GM18873 (cell line): Measurements from ENCODE around the gene TTC28.

ENCODE experiments used
- ATAC-seq: cut with Tn5 transposase; IDR thresholded peaks from one replicate; pipeline ENCODE4 v1.9.1; 2021; ENCODE audit warnings: mild to moderate bottlenecking, moderate library complexity, moderate number of reproducible peaks; ENCODE audit not compliant: unreplicated experiment, low FRiP score

The TTC28 gene

GRCh38 chr22:28449041-28449440, 230.6 kb downstream of the TTC28 start:
- no peak for ATAC-seq

GRCh38 chr22:28448625-28449024, 231.0 kb downstream of the TTC28 start:
- ATAC-seq = no peak

- ATAC-seq = no peak
Observed at GRCh38 chr22:28444659-28445058, 235.0 kb downstream of the TTC28 start.

GRCh38 chr22:28443526-28443876, 236.1 kb downstream of the TTC28 start:
- no peak for ATAC-seq

DNA sequence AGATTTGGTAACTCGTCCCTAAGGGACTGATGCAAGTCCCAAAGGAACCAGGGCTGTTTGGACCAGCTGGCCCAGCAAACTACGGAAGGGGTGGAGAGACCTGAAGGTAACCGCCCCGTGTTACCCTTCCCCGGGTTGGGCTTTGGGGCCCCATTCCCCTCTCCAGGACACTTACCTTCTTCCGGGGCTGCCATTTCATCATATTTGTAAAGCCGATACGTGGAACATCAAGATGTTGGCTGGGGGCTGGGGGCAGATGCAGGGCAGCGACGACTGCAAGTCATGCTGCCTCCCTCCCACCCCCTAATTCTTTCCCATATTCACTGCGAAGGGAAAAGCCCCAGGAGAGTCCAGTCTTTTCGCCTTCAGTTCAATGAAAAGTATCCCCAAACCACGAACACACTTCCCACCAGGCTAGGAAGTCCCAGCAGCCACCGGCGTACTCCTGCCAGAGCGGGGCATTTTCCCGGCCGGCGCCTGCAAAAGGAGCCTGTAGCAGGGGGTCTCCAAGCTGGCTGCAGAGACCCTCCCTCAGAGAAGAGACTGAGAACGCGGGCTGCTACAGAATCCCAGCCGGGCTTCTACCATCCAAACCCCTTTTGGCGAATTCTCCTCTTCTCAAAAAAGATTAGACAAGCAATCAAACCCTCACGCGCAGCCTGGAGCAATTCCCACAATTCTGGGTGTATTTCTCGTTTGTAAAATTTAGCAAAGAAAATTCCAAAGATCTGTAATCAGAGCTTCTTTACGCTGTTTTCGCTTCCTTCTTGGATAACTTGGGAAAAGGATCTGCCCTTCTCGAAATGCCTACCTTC, 236.7 kb downstream of the TTC28 start:
- ATAC-seq = no peak

DNA sequence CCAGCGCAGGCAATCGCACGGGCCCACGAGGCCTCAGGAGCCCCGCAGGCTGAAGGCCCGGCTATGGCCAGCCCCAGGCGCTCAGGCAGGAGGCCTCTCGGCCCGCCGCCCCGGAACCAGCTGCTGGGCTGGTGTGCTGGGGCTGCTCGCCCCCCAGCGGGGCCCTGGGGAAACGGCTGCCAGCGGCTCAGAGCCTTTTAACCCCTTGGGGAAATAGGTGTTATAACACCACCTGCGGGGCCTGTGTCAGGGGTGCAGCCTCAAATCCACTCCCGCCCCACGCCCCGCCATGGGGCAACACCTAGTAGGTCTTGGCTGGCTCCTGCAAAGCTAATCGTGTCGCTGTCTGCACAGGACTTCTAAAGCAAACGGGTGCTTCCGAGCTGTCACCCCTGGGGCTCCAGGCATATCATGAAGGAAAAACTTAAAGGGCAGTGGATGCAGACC, 237.4 kb downstream of the TTC28 start:
- ATAC-seq = no peak

GRCh38 chr22:28441720-28442263, 237.8 kb downstream of the TTC28 start:
- no peak for ATAC-seq

DNA sequence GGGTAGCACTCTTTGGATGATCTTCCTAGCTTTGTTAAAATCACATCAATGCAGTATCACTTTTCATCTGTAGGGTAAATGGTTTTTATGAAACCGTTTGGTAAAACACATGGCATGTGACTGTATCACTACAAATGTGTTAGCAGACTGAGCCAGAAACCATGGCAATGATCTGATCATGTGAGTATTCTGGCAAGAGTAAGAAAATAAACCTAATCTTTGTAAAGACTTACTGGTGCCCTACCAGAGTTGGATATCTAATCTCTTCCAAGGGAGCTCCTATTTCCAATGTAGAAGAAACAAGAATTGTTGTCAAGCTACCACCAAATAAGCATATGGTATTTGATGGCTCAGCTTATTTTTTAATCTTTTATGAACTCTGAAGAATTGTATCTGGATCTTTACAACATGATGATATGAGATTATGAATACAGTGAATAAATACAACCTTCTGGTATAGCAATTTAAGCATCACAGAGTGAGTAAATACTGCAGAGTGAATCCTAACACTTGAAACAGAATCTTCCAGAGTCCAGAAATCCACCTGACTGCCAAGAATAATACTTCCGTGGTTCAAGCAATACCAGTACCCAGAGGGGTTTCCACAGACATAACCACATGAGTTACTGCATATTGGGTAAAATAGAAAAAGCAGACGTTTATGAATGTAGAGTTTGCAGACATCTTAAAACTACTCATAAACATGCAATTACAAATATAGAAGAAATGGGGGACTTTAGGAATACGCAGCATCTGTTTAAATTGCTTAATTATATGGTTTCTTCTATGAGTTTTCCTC, 238.8 kb downstream of the TTC28 start:
- no peak for ATAC-seq

DNA sequence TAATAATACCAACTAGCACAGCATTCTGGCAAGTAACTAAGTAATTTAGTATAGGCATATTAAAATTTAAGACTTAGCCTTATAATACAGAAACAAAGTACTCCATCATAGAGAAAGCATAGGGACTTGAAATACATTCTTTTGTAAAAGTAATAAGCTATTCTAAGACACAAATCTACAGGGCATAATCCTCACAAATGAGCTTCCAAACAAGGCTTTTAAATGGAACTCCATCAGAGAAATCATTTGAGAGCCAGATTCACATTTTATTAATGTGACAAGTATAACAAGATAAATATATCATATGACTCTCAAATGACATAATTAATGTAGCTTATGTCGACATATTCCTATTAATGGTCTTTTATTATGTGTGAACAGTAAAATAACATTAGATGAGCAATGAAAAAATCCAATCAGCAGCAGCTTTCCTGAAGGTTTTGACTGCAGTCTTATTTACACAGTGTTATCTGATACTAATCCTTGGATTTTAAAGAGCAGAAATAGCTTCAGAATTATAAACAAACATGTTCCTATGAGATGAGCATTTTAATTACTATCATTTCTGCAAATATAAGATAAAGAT, 241.4 kb downstream of the TTC28 start:
- no peak for ATAC-seq

GRCh38 chr22:28435982-28436381, 243.7 kb downstream of the TTC28 start:
- ATAC-seq = no peak

DNA sequence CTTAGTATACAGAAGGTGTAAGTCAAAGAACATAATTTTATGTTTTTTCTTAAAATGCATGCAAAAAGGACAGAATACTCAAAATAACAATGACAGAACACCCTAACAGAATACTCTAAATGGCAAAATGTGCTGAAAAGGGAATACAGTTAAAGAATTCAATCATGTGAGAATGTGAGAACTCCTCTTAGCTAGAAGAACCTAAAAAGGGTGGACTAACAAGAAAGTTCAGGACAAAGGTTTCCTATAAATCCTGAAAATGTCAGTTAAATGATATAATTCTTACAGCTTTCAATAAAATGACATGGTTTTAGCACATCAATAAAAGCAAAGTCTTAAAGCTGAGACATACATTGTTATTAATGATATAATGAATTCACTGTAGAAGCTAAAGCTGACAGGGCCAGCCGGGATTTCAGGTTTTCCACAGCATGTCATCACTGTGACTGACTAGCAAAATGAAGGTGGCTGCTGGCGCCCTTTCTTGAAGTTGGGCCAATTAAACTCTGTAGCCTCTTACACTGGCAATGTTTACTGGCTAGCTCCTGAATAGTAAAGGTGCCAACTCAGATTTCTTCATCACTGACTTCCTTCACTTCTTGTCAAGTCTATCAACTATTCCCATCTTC, 244.4 kb downstream of the TTC28 start:
- ATAC-seq = no peak

GRCh38 chr22:28430466-28431025, 249.1 kb downstream of the TTC28 start:
- ATAC-seq = no peak

DNA sequence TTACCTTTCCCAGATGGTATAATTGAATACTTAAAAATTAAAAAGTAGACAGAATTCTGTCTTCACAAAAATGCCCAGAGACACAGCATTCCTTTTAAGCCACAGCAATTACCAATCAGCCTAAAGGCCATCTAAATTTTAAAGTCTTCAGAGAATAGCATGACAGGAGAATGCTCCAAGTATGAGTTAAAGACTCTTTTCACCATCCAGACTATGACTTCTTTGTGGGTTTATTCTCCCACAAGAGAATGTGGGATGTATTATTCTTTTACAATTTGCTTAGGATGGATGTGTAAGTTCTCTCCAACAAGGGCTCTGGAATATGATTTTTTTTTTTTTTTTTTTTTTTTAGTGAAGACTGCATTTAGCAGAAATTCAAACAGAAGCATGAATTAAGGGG, 249.9 kb downstream of the TTC28 start:
- ATAC-seq = no peak

- ATAC-seq = no peak
Observed at GRCh38 chr22:28428271-28428670, 251.4 kb downstream of the TTC28 start.

- no peak for ATAC-seq
Observed at GRCh38 chr22:28426346-28427132, 253.1 kb downstream of the TTC28 start.

- no peak for ATAC-seq
Observed at GRCh38 chr22:28425211-28425610, 254.4 kb downstream of the TTC28 start.

DNA sequence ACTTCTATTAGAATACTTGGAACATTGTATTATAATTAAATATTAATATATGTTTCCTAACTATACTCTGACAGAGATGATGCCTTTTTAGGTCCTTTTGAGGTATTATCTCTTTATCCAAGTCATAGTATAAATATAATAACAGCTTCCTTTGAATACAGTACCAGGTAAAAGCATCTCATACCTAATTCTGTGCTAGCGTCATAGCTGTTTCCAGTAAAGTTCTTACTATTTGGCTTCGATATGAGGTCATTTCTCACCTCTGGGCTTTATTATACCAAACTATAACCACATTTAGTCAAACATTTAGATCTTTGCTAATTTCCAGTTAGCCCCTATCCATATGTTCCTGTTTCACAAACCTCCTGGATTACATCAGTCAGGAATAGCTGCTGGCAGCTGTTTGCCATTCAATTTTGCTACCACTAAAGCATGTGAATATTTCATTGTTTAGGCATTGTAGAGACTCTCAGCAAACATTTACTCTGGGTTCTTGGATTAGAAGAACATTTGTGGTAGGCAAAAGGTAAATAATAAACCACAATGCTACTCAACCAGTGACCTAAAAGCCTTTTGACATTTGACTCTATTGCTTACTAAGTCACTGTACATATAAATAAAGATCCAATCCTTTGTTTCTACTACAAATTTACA, 255.1 kb downstream of the TTC28 start:
- ATAC-seq = no peak

GRCh38 chr22:28419919-28420318, 259.7 kb downstream of the TTC28 start:
- no peak for ATAC-seq

- ATAC-seq = no peak
Observed at GRCh38 chr22:28418008-28418407, 261.6 kb downstream of the TTC28 start.
